ENCODE measurements around the gene DLL3.

DLL3 gene

DNA sequence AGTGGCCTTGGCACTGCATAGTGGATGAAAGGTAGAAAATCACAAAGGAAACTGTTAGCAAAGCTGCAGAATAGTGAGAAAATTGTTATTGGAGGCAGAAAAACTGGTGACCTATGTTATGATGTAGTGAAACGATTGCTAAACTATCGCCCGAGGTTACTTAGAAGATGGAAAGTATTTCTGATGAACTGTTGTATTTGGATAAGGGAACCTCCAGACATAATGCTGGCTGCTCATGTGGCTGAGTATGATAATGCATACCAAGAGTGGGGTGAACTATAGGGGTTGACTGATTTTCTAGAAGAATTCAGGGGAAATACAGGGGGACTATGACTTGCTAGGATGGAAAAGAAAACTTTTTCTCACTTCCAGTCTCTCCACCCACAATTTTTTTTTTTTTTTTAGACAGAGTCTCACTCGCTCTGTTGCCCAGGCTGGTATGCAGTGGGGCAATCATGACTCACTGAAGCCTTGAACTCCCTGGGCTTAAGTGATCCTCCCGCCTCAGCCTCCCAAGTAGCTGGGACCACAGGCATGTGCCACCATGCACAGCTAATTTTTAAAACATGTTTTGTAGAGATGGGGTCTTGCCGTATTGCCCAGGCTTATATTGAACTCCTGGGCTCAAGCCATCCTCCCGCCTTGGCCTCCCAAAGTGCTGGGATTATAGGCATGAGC lies 45.6 kb downstream of the DLL3 start:
- FAIRE-seq, result no peak
- DNase-seq (ENCODE audit: extremely low spot score, insufficient read length, low read depth), result no peak

DNA sequence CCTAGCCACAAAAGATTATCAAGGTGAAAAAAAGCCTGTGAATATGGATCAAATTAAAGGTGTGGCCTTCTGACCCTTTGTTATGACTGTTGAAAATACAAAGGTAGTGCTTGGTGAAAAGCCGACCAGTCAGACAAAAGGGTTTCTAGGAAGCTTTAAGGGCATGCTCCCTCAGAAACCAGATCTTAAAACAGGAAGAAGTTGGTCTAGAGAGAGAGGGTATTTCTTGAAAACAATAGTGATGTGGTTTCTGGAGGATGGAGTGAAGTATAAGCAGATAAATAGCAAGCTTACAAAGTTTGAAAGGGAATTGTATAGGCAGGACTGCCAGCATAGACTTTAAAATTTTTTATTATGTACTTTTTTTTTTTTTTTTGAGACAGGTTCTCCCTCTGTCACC lies 46.2 kb downstream of the DLL3 start:
- DNase-seq (ENCODE audit: extremely low spot score, insufficient read length, low read depth) (no peak), FAIRE-seq (no peak)

DNA sequence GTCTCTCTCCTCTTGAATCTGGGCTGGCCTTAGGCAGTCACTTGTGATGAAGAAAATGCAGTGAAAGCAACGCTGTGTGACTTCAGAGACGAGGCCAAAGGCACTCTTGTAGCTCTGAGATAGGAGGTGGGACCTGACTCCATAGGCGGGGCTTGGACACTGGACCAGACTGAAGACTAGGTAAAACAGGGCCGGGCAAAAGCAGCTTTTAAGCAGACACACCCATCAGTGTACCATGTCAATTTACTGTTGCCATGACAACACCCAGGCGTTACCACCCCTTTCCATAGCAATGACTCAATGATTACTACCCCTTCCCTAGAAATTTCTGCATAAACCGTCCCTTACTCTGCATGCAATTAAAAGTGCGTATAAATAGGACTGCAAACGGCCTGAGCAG lies 47.9 kb downstream of the DLL3 start:
- no peak for DNase-seq (ENCODE audit: extremely low spot score, insufficient read length, low read depth)
- FAIRE-seq, result no peak

DNA sequence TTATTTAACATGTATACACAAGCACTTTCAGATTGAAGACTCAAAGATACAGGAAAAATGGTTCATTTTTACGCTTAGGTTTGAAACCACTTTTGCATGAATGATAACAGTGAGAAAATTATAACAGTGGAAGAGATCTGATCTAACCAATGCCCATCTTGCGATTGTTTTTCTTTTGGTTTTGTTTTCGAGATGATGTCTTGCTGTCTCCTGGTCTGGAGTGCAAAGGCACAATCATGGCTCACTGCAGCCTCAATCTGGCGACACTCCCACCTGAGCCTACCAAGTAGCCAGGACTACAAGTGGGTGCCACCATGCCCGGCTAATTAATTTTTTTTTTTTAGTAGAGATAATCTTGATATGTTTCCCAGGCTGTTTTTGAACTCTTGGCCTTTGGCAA lies 51.5 kb downstream of the DLL3 start:
- no peak for FAIRE-seq
- no peak for DNase-seq (ENCODE audit: extremely low spot score, insufficient read length, low read depth)

DNA sequence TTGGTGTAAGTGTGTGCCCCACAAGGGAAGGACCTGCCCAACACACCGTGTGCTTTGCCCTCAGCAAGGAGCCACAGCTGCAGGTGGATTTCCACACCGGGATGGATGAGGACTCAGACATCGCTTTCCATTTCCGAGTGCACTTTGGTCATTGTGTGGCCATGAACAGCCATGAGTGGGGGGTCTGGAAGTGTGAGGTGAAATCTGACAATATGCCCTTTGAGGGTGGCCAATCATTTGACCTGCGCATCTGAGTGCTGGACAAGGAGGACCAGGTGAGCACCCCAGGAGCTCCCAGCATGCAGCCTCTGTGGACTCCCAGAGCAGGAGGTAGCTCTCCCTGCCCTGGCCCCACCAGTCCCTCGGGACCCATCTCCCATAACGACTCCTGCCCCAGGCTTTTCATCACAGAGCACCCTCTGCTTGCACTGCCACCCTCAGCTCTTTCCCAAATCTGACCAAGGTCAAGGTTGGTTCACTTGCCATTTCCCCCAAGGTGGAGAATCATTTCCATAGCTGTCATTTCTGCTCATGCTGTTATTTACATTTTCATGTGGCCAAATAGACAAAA lies 54.4 kb downstream of the DLL3 start:
- no peak for FAIRE-seq
- no peak for DNase-seq (ENCODE audit: extremely low spot score, insufficient read length, low read depth)

DNA sequence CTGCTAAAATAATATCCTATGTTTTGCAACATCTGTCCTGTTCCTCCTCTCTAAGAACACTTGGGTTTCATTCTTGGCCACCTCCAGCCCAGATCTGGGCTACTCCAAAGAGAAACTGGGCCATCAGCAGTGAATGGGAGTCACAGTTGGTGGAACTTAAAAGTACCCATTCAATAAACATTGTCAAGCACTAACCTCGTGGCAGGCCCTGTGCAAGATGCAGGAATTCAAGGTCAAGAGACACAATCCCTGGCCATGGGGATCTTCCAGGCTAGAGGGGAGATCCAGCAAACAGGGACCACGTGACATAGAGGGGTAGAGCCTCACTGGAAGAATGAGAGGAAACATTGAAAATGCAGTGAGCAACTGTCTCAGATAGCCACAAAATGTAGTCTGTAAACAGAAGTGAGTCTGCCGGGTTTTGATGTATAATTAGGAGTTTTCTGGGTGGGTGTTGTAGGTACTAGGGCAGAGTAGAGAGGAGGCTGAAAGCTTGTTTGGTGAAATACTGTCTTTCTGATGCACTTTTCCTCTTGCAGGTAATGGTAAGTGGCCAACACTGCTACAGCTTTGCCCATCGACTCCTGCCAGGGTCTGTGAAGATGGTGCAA lies 56.1 kb downstream of the DLL3 start:
- no peak for DNase-seq (ENCODE audit: extremely low spot score, insufficient read length, low read depth)
- FAIRE-seq, result no peak

DNA sequence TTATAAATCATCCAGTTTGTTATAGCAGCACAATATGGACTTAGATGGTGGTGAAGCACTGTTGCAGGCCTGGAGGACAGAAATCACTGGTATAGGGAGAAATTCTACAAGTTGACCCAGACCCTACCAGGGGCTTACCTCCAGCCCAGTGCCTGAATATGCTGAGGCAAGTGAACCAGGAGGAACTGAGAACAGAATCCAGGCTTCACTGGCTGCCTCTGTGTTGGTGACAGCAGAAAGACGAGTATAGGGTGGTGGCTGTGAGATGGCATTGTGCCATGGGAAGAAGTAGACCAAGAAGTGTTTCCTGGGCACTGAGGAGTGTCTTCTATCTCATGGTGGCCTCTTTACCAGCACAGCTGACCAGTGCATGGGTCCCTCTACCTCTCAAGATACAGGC lies 57.1 kb downstream of the DLL3 start:
- FAIRE-seq (no peak), DNase-seq (ENCODE audit: extremely low spot score, insufficient read length, low read depth) (no peak)

All from GM18507 (cell line).